ENCODE data around the gene COMT.
A peak's percentile ranks its signal among the peaks of the same experiment; 100 is the strongest.

Gene COMT

GRCh38 chr22:19960491-19961200 lies 19.1 kb downstream of the COMT start:
- Histone ChIP-seq H3K14ac (ENCODE audit: low read length) (no peak overlapping the region), H3K79me1 (ENCODE audit: low read length) (peaks cover 22% of the 10 kb centered on the region), H3K4me3 (ENCODE audit: low read depth, low read length) (no peak overlapping the region), H3K9ac (ENCODE audit: low read length) (no peak overlapping the region), H3K27me3 (ENCODE audit: insufficient read depth, low read length) (no peaks in the 10 kb centered on the region), H2AFZ (ENCODE audit: insufficient read depth, low read length, poor library complexity) (no peak overlapping the region), H2AK5ac (ENCODE audit: low read length) (peak overlapping the region; percentile 1), H3K36me3 (ENCODE audit: control insufficient read depth in 1 of 2, insufficient read depth in 2 of 2, low read length in 2 of 2) (no peaks in the 10 kb centered on the region), H3K27ac (ENCODE audit: low read depth, low read length) (no peak overlapping the region), H4K91ac (ENCODE audit: low read depth, low read length) (peak overlapping the region; percentile 36), H3K4me1 (ENCODE audit: control insufficient read depth in 1 of 2, insufficient read depth in 2 of 2, low read length in 2 of 2) (peaks cover 34 to 41% of the 10 kb centered on the region in 2 experiments), H3K4ac (ENCODE audit: low read depth, low read length) (no peak overlapping the region), H3K4me2 (ENCODE audit: low read length) (no peak overlapping the region), H4K12ac (ENCODE audit: low read depth, low read length) (no peak overlapping the region), H4K8ac (ENCODE audit: low read depth, low read length) (no peak overlapping the region), H2BK120ac (ENCODE audit: insufficient read depth, low read length, poor library complexity) (peak overlapping the region; percentile 31), H2BK12ac (ENCODE audit: low read length) (peak overlapping the region; percentile 13), H3K23ac (ENCODE audit: low read length) (no peak overlapping the region), H3K18ac (ENCODE audit: low read length) (no peak overlapping the region), H3K79me2 (ENCODE audit: control insufficient read depth, insufficient read depth, low read length, poor library complexity) (peaks cover 5% of the 10 kb centered on the region), H3K9me3 (ENCODE audit: insufficient read depth, low read depth, low read length) (no peaks in the 10 kb centered on the region), H2BK5ac (ENCODE audit: low read depth, low read length, poor library complexity) (peak overlapping the region; percentile 4)
- WGBS (ENCODE audit: extremely low coverage, insufficient coverage, insufficient read length), result no CpG with 5 or more reads among the region's 12 CpGs
- no peak for DNase-seq

- DNase-seq, result no peak
- Histone ChIP-seq H3K4me1 (ENCODE audit: control insufficient read depth in 1 of 2, insufficient read depth in 2 of 2, low read length in 2 of 2) (peaks cover 34 to 41% of the 10 kb centered on the region in 2 experiments), H4K8ac (ENCODE audit: low read depth, low read length) (no peak overlapping the region), H3K4me3 (ENCODE audit: low read depth, low read length) (no peak overlapping the region), H3K14ac (ENCODE audit: low read length) (no peak overlapping the region), H2AFZ (ENCODE audit: insufficient read depth, low read length, poor library complexity) (no peak overlapping the region), H3K27me3 (ENCODE audit: insufficient read depth, low read length) (no peaks in the 10 kb centered on the region), H3K18ac (ENCODE audit: low read length) (no peak overlapping the region), H2BK12ac (ENCODE audit: low read length) (peak overlapping the region; percentile 13), H3K9me3 (ENCODE audit: insufficient read depth, low read depth, low read length) (no peaks in the 10 kb centered on the region), H4K12ac (ENCODE audit: low read depth, low read length) (no peak overlapping the region), H4K91ac (ENCODE audit: low read depth, low read length) (peak overlapping the region; percentile 40), H2BK5ac (ENCODE audit: low read depth, low read length, poor library complexity) (no peak overlapping the region), H3K36me3 (ENCODE audit: control insufficient read depth in 1 of 2, insufficient read depth in 2 of 2, low read length in 2 of 2) (no peaks in the 10 kb centered on the region), H3K79me1 (ENCODE audit: low read length) (peaks cover 22% of the 10 kb centered on the region), H3K4me2 (ENCODE audit: low read length) (no peak overlapping the region), H2BK120ac (ENCODE audit: insufficient read depth, low read length, poor library complexity) (peak overlapping the region; percentile 31), H3K4ac (ENCODE audit: low read depth, low read length) (no peak overlapping the region), H3K9ac (ENCODE audit: low read length) (no peak overlapping the region), H3K23ac (ENCODE audit: low read length) (no peak overlapping the region), H2AK5ac (ENCODE audit: low read length) (peak overlapping the region; percentile 45), H3K27ac (ENCODE audit: low read depth, low read length) (no peak overlapping the region), H3K79me2 (ENCODE audit: control insufficient read depth, insufficient read depth, low read length, poor library complexity) (peaks cover 5% of the 10 kb centered on the region)
- no CpG with 5 or more reads among the region's 9 CpGs for WGBS (ENCODE audit: extremely low coverage, insufficient coverage, insufficient read length)
These were observed 19.6 kb downstream of the COMT start for GRCh38 chr22:19961201-19961580.

GRCh38 chr22:19961868-19962245 lies 20.3 kb downstream of the COMT start:
- Histone ChIP-seq H3K18ac (ENCODE audit: low read length) (no peak overlapping the region), H3K14ac (ENCODE audit: low read length) (peak overlapping the region; percentile 10), H2AFZ (ENCODE audit: insufficient read depth, low read length, poor library complexity) (no peak overlapping the region), H3K27ac (ENCODE audit: low read depth, low read length) (no peak overlapping the region), H3K9ac (ENCODE audit: low read length) (no peak overlapping the region), H4K12ac (ENCODE audit: low read depth, low read length) (no peak overlapping the region), H4K91ac (ENCODE audit: low read depth, low read length) (peak overlapping the region; percentile 40), H2AK5ac (ENCODE audit: low read length) (peak overlapping the region; percentile 8), H4K8ac (ENCODE audit: low read depth, low read length) (no peak overlapping the region), H3K4me1 (ENCODE audit: control insufficient read depth in 1 of 2, insufficient read depth in 2 of 2, low read length in 2 of 2) (peaks cover 34 to 41% of the 10 kb centered on the region in 2 experiments), H3K79me2 (ENCODE audit: control insufficient read depth, insufficient read depth, low read length, poor library complexity) (peaks cover 5% of the 10 kb centered on the region), H3K9me3 (ENCODE audit: insufficient read depth, low read depth, low read length) (no peaks in the 10 kb centered on the region), H2BK12ac (ENCODE audit: low read length) (peak overlapping the region; percentile 37), H3K36me3 (ENCODE audit: control insufficient read depth in 1 of 2, insufficient read depth in 2 of 2, low read length in 2 of 2) (no peaks in the 10 kb centered on the region), H2BK5ac (ENCODE audit: low read depth, low read length, poor library complexity) (no peak overlapping the region), H3K4ac (ENCODE audit: low read depth, low read length) (no peak overlapping the region), H3K79me1 (ENCODE audit: low read length) (peaks cover 22% of the 10 kb centered on the region), H3K4me2 (ENCODE audit: low read length) (no peak overlapping the region), H3K27me3 (ENCODE audit: insufficient read depth, low read length) (no peaks in the 10 kb centered on the region), H2BK120ac (ENCODE audit: insufficient read depth, low read length, poor library complexity) (peak overlapping the region; percentile 23), H3K4me3 (ENCODE audit: low read depth, low read length) (no peak overlapping the region), H3K23ac (ENCODE audit: low read length) (no peak overlapping the region)
- no peak for DNase-seq
- WGBS (ENCODE audit: extremely low coverage, insufficient coverage, insufficient read length), result no CpG with 5 or more reads among the region's 8 CpGs

- peak overlapping the region; percentile 40 for H3K27ac ChIP-seq (ENCODE audit: low read depth, low read length)
- no peak overlapping the region for H3K4me3 ChIP-seq (ENCODE audit: low read depth, low read length)
- H3K14ac ChIP-seq (ENCODE audit: low read length), result peak overlapping the region; percentile 68
These were observed 20.8 kb downstream of the COMT start for GRCh38 chr22:19962246-19962908.

More at GRCh38 chr22:19962246-19962908, 20.8 kb downstream of the COMT start:
- DNase-seq, result peak; percentile 88 to 90
- no peaks in the 10 kb centered on the region for H3K36me3 ChIP-seq (ENCODE audit: control insufficient read depth in 1 of 2, insufficient read depth in 2 of 2, low read length in 2 of 2)
- peak overlapping the region; percentile 3 for H3K4ac ChIP-seq (ENCODE audit: low read depth, low read length)
- no peak overlapping the region for H3K23ac ChIP-seq (ENCODE audit: low read length)
- H3K9ac ChIP-seq (ENCODE audit: low read length), result no peak overlapping the region
- peak overlapping the region; percentile 67 for H2BK120ac ChIP-seq (ENCODE audit: insufficient read depth, low read length, poor library complexity)
- H3K9me3 ChIP-seq (ENCODE audit: insufficient read depth, low read depth, low read length), result no peaks in the 10 kb centered on the region
- peak overlapping the region; percentile 58 for H3K4me2 ChIP-seq (ENCODE audit: low read length)
- H2BK5ac ChIP-seq (ENCODE audit: low read depth, low read length, poor library complexity), result peak overlapping the region; percentile 24
- no peak overlapping the region for H4K12ac ChIP-seq (ENCODE audit: low read depth, low read length)
- H3K79me2 ChIP-seq (ENCODE audit: control insufficient read depth, insufficient read depth, low read length, poor library complexity), result peaks cover 5% of the 10 kb centered on the region
- WGBS (ENCODE audit: extremely low coverage, insufficient coverage, insufficient read length), result no CpG with 5 or more reads among the region's 22 CpGs
- no peak overlapping the region for H2AFZ ChIP-seq (ENCODE audit: insufficient read depth, low read length, poor library complexity)
- peak overlapping the region; percentile 80 for H2AK5ac ChIP-seq (ENCODE audit: low read length)
- H3K79me1 ChIP-seq (ENCODE audit: low read length), result peaks cover 22% of the 10 kb centered on the region
- peak overlapping the region; percentile 82 for H2BK12ac ChIP-seq (ENCODE audit: low read length)
- peak overlapping the region; percentile 85 for H4K91ac ChIP-seq (ENCODE audit: low read depth, low read length)
- peak overlapping the region; percentile 75 for H4K8ac ChIP-seq (ENCODE audit: low read depth, low read length)
- H3K27me3 ChIP-seq (ENCODE audit: insufficient read depth, low read length), result no peaks in the 10 kb centered on the region
- peak overlapping the region; percentile 78 for H3K18ac ChIP-seq (ENCODE audit: low read length)
- peaks cover 34 to 41% of the 10 kb centered on the region in 2 experiments for H3K4me1 ChIP-seq (ENCODE audit: control insufficient read depth in 1 of 2, insufficient read depth in 2 of 2, low read length in 2 of 2)
